HepG2 (cell line): ENCODE measurements around the gene DEFB131B. TPM values are rescaled to one million over a fixed set of nuclear protein-coding genes. Genes with fewer than 3 reads are reported as not detected.

Experiments used
- ATAC-seq: fragments of 200-7000 bp; cut with Tn5 transposase; 3 replicates; pipeline ENCODE4 v1.9.1; 2020; ENCODE audit warnings: mild to moderate bottlenecking, moderate library complexity
- BruUV-seq: library from RNA; stranded (reverse); fragments of 400-500 nt; replicated peaks from 2 replicates; lab custom pipeline; 2021; lab: Mats Ljungman, UMichigan
- CTCF ChIA-PET: fragments of 300-600 bp; formaldehyde crosslinking; extraction: SDS; loops from one replicate; lab custom pipeline; 2021; ENCODE audit warnings: low total read pairs, inconsistent platforms, low intra/inter-chr PET ratio; lab: Yijun Ruan, JAX
- POLR2A ChIA-PET: fragments of 350-600 bp; sonication (Branson Sonifier 250); formaldehyde crosslinking; loops from one replicate; lab custom pipeline; 2020; ENCODE audit warnings: antibody characterized with exemption, inconsistent platforms; lab: Yijun Ruan, JAX
- DNase-seq: peaks from one replicate; pipeline ENCODE4 v3.0.0-alpha.2; 2015; ENCODE audit warnings: low spot score
- FAIRE-seq: peaks from 3 replicates; lab custom pipeline; 2011; peaks lifted over from hg19 to GRCh38; lab: Jason Lieb, UNC
- H2AFZ ChIP-seq: one replicate; pipeline ENCODE4 v1.6.1; 2011; ENCODE audit warnings: low read length, inconsistent platforms
- H3K27ac ChIP-seq: fragments of 300-600 bp; 3 replicates; pipeline ENCODE4 v1.8.0; 2011; ENCODE audit warnings: mixed run types, mild to moderate bottlenecking, mixed read lengths, low read length, inconsistent platforms; ENCODE audit not compliant: insufficient read depth; ENCODE audit errors: extremely low read length
- H3K27me3 ChIP-seq, 2 experiments: fragments of 200-600 bp in 1 of 2; 2 replicates in 1 of 2; 3 replicates in 1 of 2; pipeline versions ENCODE4 v1.6.0 to v1.8.0; 2011; ENCODE audit warnings: low read length in 2 of 2, mild to moderate bottlenecking in 2 of 2, moderate library complexity in 2 of 2, inconsistent platforms in 1 of 2; ENCODE audit not compliant: insufficient read depth in 2 of 2, control insufficient read depth in 1 of 2
- H3K36me3 ChIP-seq, 2 experiments: fragments of 200-600 bp in 1 of 2; replicated peaks in 1 of 2; 2 replicates in 1 of 2; 3 replicates in 1 of 2; pipeline versions ENCODE4 v1.5.1 to v1.8.0; 2011; ENCODE audit warnings: low read length in 2 of 2, inconsistent platforms in 1 of 2; ENCODE audit not compliant: insufficient read depth in 2 of 2, control insufficient read depth in 1 of 2
- H3K4me1 ChIP-seq: 2 replicates; pipeline ENCODE4 v1.5.1; 2012; ENCODE audit warnings: low read length, inconsistent platforms; ENCODE audit not compliant: insufficient read depth
- H3K4me2 ChIP-seq: 2 replicates; pipeline ENCODE4 v1.6.0; 2011; ENCODE audit warnings: low read depth, low read length, inconsistent platforms
- H3K4me3 ChIP-seq, 3 experiments: fragments of 200-600 bp in 1 of 3; sonication (generic), shearing (Covaris generic) in 1 of 3; replicated peaks in 1 of 3; 2 replicates each; pipeline ENCODE4 v1.5.1; 2011 to 2016; ENCODE audit warnings: low read length in 3 of 3, inconsistent platforms in 2 of 3, low read depth in 2 of 3, mild to moderate bottlenecking in 2 of 3, control low read depth in 1 of 3, mixed read lengths in 1 of 3; ENCODE audit not compliant: insufficient read depth in 1 of 3
- H3K79me2 ChIP-seq: one replicate; pipeline ENCODE4 v1.6.1; 2011; ENCODE audit warnings: low read length, inconsistent platforms; ENCODE audit not compliant: insufficient read depth
- H3K9ac ChIP-seq: 2 replicates; pipeline ENCODE4 v1.6.0; 2011; ENCODE audit warnings: mild to moderate bottlenecking, low read depth, low read length, inconsistent platforms; ENCODE audit not compliant: insufficient read depth
- H3K9me3 ChIP-seq: 2 replicates; pipeline ENCODE4 v1.5.1; 2012; ENCODE audit warnings: mild to moderate bottlenecking, low read length
- H4K20me1 ChIP-seq: 2 replicates; pipeline ENCODE4 v1.6.0; 2011; ENCODE audit warnings: inconsistent platforms, mild to moderate bottlenecking, low read length, moderate library complexity; ENCODE audit not compliant: insufficient read depth
- ADNP ChIP-seq: sonication (generic); formaldehyde crosslinking; IDR thresholded peaks from 2 replicates; pipeline ENCODE4 v1.4.0; 2020; ENCODE audit warnings: missing genetic modification reagents
- GABPA ChIP-seq, 2 experiments: IDR thresholded peaks; 2 replicates each; pipeline ENCODE4 v1.6.1; 2011 to 2016; ENCODE audit warnings: low read depth in 2 of 2, low read length in 1 of 2, missing biosample characterization in 1 of 2, missing genetic modification characterization in 1 of 2
- GTF2F1 ChIP-seq: fragments of 150-350 bp; IDR thresholded peaks from 2 replicates; pipeline ENCODE4 v1.6.1; 2014; ENCODE audit warnings: low read length
- KLF13 ChIP-seq: sonication (generic); formaldehyde crosslinking; IDR thresholded peaks from 2 replicates; pipeline ENCODE4 v1.4.0; 2020; ENCODE audit warnings: mild to moderate bottlenecking, missing genetic modification reagents
- MAF1 ChIP-seq: sonication (generic); formaldehyde crosslinking; IDR thresholded peaks from 2 replicates; pipeline ENCODE4 v1.5.0; 2020; ENCODE audit warnings: missing genetic modification reagents, borderline replicate concordance
- MZF1 ChIP-seq: sonication (generic); formaldehyde crosslinking; IDR thresholded peaks from 2 replicates; pipeline ENCODE4 v1.8.1; 2023; ENCODE audit warnings: mild to moderate bottlenecking, missing genetic modification reagents, borderline replicate concordance
- NCOA1 ChIP-seq: sonication (generic); formaldehyde crosslinking; IDR thresholded peaks from 2 replicates; pipeline ENCODE4 v1.9.0; 2021; ENCODE audit warnings: missing genetic modification reagents
- ZFAT ChIP-seq: sonication (generic); formaldehyde crosslinking; conservative IDR thresholded peaks from 2 replicates; pipeline ENCODE4 v1.8.1; 2023; ENCODE audit warnings: missing genetic modification reagents, inconsistent platforms
- ZFP37 ChIP-seq: sonication (generic); formaldehyde crosslinking; IDR thresholded peaks from 2 replicates; pipeline ENCODE4 v1.4.0; 2020; ENCODE audit warnings: missing genetic modification reagents, borderline replicate concordance
- ZNF335 ChIP-seq: sonication (generic); formaldehyde crosslinking; IDR thresholded peaks from 2 replicates; pipeline ENCODE4 v1.4.0; 2020; ENCODE audit warnings: missing genetic modification reagents
- ZNF577 ChIP-seq: sonication (generic); formaldehyde crosslinking; IDR thresholded peaks from 2 replicates; pipeline ENCODE4 v1.4.0; 2020; ENCODE audit warnings: mild to moderate bottlenecking, low read depth, missing genetic modification reagents, borderline replicate concordance
- ZNF674 ChIP-seq: sonication (generic); formaldehyde crosslinking; IDR thresholded peaks from 2 replicates; pipeline ENCODE4 v1.5.0; 2020; ENCODE audit warnings: low read depth, mild to moderate bottlenecking, missing genetic modification reagents
- ZNF747 ChIP-seq: sonication (generic); formaldehyde crosslinking; IDR thresholded peaks from 2 replicates; pipeline ENCODE4 v1.8.1; 2023; ENCODE audit warnings: missing genetic modification reagents, mild to moderate bottlenecking, borderline replicate concordance
- WGBS: methylation state at CpG from one replicate; pipeline ENCODE4 v1.1.6; 2017; ENCODE audit warnings: low lambda C conversion rate; 5-methylcytosine and 5-hydroxymethylcytosine counted together
- in situ Hi-C: cut with HindIII; loops from 2 replicates; pipeline ENCODE4 v1.10.0; 2017; ENCODE audit warnings: low pct_unique_long_range_greater_than_20kb; ENCODE audit not compliant: extremely low pct_ligation_motif_present
- intact Hi-C: fragments of 100-400 bp; cut with micrococcal nuclease; formaldehyde crosslinking; loops from one replicate; pipeline ENCODE4 v1.10.0; 2022; ENCODE audit not compliant: unreplicated experiment
- polyA plus RNA-seq, 8 experiments: library from polyadenylated mRNA; depleted of rRNA in 3 of 8; stranded (reverse) in 7 of 8; unstranded in 1 of 8; fragments of >200 nt; fragmentation: Illumina TruSeq in 4 of 8; extraction: Trizol in 4 of 8; gene quantifications; 2 replicates each; pipeline versions ENCODE4 v1.2.1 to v1.2.3, GENCODE V29; 2011 to 2016; ENCODE audit warnings: low read depth in 4 of 8, missing spikeins in 1 of 8, mixed read lengths in 1 of 8; ENCODE audit not compliant: insufficient read depth in 1 of 8
- total RNA-seq, 5 experiments: library from RNA; depleted of rRNA; stranded (reverse); fragments of >200 nt; fragmentation: Illumina TruSeq; extraction: Trizol; gene quantifications; 2 replicates each; pipeline ENCODE4 v1.2.3, GENCODE V29; 2016; ENCODE audit warnings: low read depth in 1 of 5
- TF ChIP-seq, protein P1 (sequence below): IDR thresholded peaks from 2 replicates; pipeline ENCODE4 v1.6.1; 2016; ENCODE audit warnings: missing genetic modification reagents, missing compliant biosample characterization
- TF ChIP-seq, protein P2 (sequence below): sonication (generic); formaldehyde crosslinking; IDR thresholded peaks from 2 replicates; pipeline ENCODE4 v1.5.0; 2020; ENCODE audit warnings: mild to moderate bottlenecking, missing genetic modification reagents, borderline replicate concordance
- TF ChIP-seq, protein P3 (sequence below): sonication (generic); formaldehyde crosslinking; IDR thresholded peaks from 2 replicates; pipeline ENCODE4 v1.9.0; 2021; ENCODE audit warnings: missing genetic modification reagents, borderline replicate concordance
- TF ChIP-seq, protein P4 (sequence below): sonication (generic); formaldehyde crosslinking; conservative IDR thresholded peaks from 2 replicates; pipeline ENCODE4 v1.5.0; 2020; ENCODE audit warnings: missing genetic modification reagents

DEFB131B gene
- total and polyA plus RNA-seq, 2 of the 13 experiments (the other 11 are each of a cell fraction or from before 2014, with no cell fraction given): not detected

DNA sequence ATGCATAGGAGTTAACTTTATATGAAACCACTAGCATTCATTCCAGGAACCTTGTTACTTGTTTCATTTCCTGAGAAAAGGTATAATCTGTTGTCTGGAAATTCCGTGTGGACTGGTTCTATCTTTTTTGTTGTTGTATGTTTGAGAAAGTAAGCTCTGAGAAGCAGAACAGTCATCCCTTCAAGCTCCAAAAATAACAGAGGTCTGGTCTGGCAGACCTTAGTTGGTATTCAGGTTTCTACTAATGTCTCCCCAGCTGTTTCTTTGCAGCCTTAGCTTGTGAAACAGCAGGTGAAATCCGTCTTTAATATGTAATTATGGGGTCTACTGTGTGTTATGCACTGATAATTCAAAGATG lies 53.0 kb downstream of the DEFB131B start:
- no peak for ATAC-seq
- Histone ChIP-seq H3K4me2 (peak overlapping the region; percentile 96), H3K27me3 (no peaks in the 10 kb centered on the region; a peak in 1 of 5 replicates), H4K20me1 (peaks cover 10% of the 10 kb centered on the region), H3K36me3 (no peaks in the 10 kb centered on the region), H2AFZ (no peak overlapping the region), H3K9me3 (no peaks in the 10 kb centered on the region), H3K9ac (no peak overlapping the region), H3K4me1 (peaks cover 71% of the 10 kb centered on the region), H3K4me3 (peak overlapping the region in 1 of 3 experiments; percentile 5; a peak in 1 of 6 replicates), H3K27ac (no peak overlapping the region), H3K79me2 (peaks cover 84% of the 10 kb centered on the region)
- CTCF ChIA-PET: no interaction called here
- TF ChIP-seq GTF2F1 (no peak), KLF13 (CRISPR knock-in tag) (no peak), ZNF335 (CRISPR knock-in tag) (no peak), ADNP (CRISPR knock-in tag) (no peak), ZFAT (no peak), MAF1 (CRISPR knock-in tag) (no peak), NCOA1 (CRISPR knock-in tag) (no peak), MZF1 (CRISPR knock-in tag) (no peak), ZNF674 (CRISPR knock-in tag) (no peak), ZNF577 (no peak), GABPA (IDR thresholded peaks at IDR 0.05; ENCODE audit: low read depth, low read length) (no peak), GABPA (CRISPR knock-in tag; IDR thresholded peaks at IDR 0.05; ENCODE audit: low read depth) (no peak), ZNF747 (CRISPR knock-in tag) (no peak), ZFP37 (CRISPR knock-in tag) (no peak)
- TF ChIP-seq, protein P1, sequence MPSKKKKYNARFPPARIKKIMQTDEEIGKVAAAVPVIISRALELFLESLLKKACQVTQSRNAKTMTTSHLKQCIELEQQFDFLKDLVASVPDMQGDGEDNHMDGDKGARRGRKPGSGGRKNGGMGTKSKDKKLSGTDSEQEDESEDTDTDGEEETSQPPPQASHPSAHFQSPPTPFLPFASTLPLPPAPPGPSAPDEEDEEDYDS (CRISPR knock-in tag): no peak
- TF ChIP-seq, protein P2, sequence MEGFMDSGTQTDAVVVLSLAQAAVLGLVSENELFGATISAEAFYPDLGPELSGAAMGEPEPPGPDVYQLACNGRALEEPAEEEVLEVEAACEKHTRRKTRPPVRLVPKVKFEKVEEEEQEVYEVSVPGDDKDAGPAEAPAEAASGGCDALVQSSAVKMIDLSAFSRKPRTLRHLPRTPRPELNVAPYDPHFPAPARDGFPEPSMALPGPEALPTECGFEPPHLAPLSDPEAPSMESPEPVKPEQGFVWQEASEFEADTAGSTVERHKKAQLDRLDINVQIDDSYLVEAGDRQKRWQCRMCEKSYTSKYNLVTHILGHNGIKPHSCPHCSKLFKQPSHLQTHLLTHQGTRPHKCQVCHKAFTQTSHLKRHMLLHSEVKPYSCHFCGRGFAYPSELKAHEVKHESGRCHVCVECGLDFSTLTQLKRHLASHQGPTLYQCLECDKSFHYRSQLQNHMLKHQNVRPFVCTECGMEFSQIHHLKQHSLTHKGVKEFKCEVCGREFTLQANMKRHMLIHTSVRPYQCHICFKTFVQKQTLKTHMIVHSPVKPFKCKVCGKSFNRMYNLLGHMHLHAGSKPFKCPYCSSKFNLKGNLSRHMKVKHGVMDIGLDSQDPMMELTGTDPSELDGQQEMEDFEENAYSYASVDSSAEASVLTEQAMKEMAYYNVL (CRISPR knock-in tag): no peak
- TF ChIP-seq, protein P3, sequence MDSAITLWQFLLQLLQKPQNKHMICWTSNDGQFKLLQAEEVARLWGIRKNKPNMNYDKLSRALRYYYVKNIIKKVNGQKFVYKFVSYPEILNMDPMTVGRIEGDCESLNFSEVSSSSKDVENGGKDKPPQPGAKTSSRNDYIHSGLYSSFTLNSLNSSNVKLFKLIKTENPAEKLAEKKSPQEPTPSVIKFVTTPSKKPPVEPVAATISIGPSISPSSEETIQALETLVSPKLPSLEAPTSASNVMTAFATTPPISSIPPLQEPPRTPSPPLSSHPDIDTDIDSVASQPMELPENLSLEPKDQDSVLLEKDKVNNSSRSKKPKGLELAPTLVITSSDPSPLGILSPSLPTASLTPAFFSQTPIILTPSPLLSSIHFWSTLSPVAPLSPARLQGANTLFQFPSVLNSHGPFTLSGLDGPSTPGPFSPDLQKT (CRISPR knock-in tag): no peak
- TF ChIP-seq, protein P4, sequence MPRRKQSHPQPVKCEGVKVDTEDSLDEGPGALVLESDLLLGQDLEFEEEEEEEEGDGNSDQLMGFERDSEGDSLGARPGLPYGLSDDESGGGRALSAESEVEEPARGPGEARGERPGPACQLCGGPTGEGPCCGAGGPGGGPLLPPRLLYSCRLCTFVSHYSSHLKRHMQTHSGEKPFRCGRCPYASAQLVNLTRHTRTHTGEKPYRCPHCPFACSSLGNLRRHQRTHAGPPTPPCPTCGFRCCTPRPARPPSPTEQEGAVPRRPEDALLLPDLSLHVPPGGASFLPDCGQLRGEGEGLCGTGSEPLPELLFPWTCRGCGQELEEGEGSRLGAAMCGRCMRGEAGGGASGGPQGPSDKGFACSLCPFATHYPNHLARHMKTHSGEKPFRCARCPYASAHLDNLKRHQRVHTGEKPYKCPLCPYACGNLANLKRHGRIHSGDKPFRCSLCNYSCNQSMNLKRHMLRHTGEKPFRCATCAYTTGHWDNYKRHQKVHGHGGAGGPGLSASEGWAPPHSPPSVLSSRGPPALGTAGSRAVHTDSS (CRISPR knock-in tag): no peak
- TSS peak; percentile 29 for BruUV-seq
- WGBS: 79% methylated on average over 2 of the region's 2 CpGs
- in situ Hi-C loops (no loop called here), intact Hi-C loops (no loop called here)
- POLR2A ChIA-PET: interaction anchor here (3.5 kb wide), 1 partner anchor 17 kb away, joined by 24 read pairs; no protein-coding TSS in a partner anchor
- FAIRE-seq: no peak
- no peak for DNase-seq
